HCT116 (cell line): ENCODE results near the gene CDKAL1. TPM values are rescaled to one million over a fixed set of nuclear protein-coding genes. Genes with fewer than 3 reads are reported as not detected.

Experiments used
- ATAC-seq: fragments of 200-7000 bp; cut with Tn5 transposase; 2 replicates; pipeline ENCODE4 v1.9.1; 2020; ENCODE audit warnings: mild to moderate bottlenecking, moderate library complexity
- BruUV-seq: library from RNA; stranded (reverse); fragments of 400-500 nt; replicated peaks from 2 replicates; lab custom pipeline; 2021; lab: Mats Ljungman, UMichigan
- CTCF ChIA-PET: fragments of 300-600 bp; sonication (Branson Sonifier 250); formaldehyde crosslinking; loops from one replicate; lab custom pipeline; 2021; ENCODE audit warnings: antibody characterized with exemption; lab: Charles Lee
- POLR2A ChIA-PET: fragments of 300-600, 350-600 bp; sonication (Branson Sonifier 250); formaldehyde crosslinking; loops from one replicate; lab custom pipeline; 2021; ENCODE audit warnings: antibody characterized with exemption; lab: Charles Lee
- RAD21 ChIA-PET, 2 experiments: fragments of 300-600 bp; sonication (Branson Sonifier 250); formaldehyde crosslinking; loops; one replicate each; lab custom pipeline; 2023; ENCODE audit warnings: low total read pairs in 2 of 2; ENCODE audit not compliant: uncharacterized antibody in 2 of 2, unreplicated experiment in 2 of 2, low non-redundant PET in 1 of 2; lab: Charles Lee
- DNase-seq: peaks from one replicate; pipeline ENCODE4 v3.0.0-alpha.2; 2010; ENCODE audit warnings: low read depth, low spot score
- H2AFZ ChIP-seq: fragments of 200-600 bp; shearing (Covaris generic), sonication (generic); 2 replicates; pipeline ENCODE4 v1.6.1; 2017; ENCODE audit warnings: low read depth, mixed run types, mixed read lengths, antibody characterized with exemption, low read length; ENCODE audit not compliant: poor library complexity, severe bottlenecking
- H3K27ac ChIP-seq: 2 replicates; pipeline ENCODE4 v1.5.1; 2012; ENCODE audit warnings: low read depth, low read length
- H3K27me3 ChIP-seq: fragments of 200-600 bp; sonication (generic); 2 replicates; pipeline ENCODE4 v1.6.1; 2016; ENCODE audit warnings: mixed run types, low read length, mixed read lengths; ENCODE audit not compliant: insufficient read depth
- H3K36me3 ChIP-seq, 2 experiments: fragments of 200-500 bp in 1 of 2; fragments of 200-600 bp in 1 of 2; sonication (Bioruptor generic) in 1 of 2; sonication (generic) in 1 of 2; 2 replicates each; pipeline versions ENCODE4 v1.5.1 to v1.6.1; 2014 to 2016; ENCODE audit warnings: low read length in 2 of 2, inconsistent platforms in 1 of 2, mixed read lengths in 1 of 2, mixed run types in 1 of 2; ENCODE audit not compliant: insufficient read depth in 2 of 2, control insufficient read depth in 1 of 2
- H3K4me1 ChIP-seq, 2 experiments: fragments of 200-600 bp in 1 of 2; sonication (generic) in 1 of 2; 2 replicates each; pipeline versions ENCODE4 v1.5.1 to v1.6.1; 2012 to 2017; ENCODE audit warnings: low read length in 2 of 2, inconsistent platforms in 1 of 2, mild to moderate bottlenecking in 1 of 2, mixed read lengths in 1 of 2, mixed run types in 1 of 2, moderate library complexity in 1 of 2; ENCODE audit not compliant: insufficient read depth in 2 of 2, control insufficient read depth in 1 of 2
- H3K4me2 ChIP-seq: fragments of 200-600 bp; sonication (generic); 2 replicates; pipeline ENCODE4 v1.6.1; 2017; ENCODE audit warnings: mixed run types, low read length, mixed read lengths
- H3K4me3 ChIP-seq, 2 experiments: fragments of 200-600 bp in 1 of 2; sonication (generic) in 1 of 2; replicated peaks in 1 of 2; 2 replicates each; pipeline ENCODE4 v1.5.1; 2011 to 2016; ENCODE audit warnings: low read length in 2 of 2, control low read depth in 1 of 2, low read depth in 1 of 2, mild to moderate bottlenecking in 1 of 2, mixed read lengths in 1 of 2, mixed run types in 1 of 2
- H3K79me2 ChIP-seq: fragments of 200-600 bp; sonication (generic); 2 replicates; pipeline ENCODE4 v1.6.1; 2017; ENCODE audit warnings: mild to moderate bottlenecking, mixed run types, low read length, moderate library complexity, mixed read lengths; ENCODE audit not compliant: insufficient read depth
- H3K9ac ChIP-seq: fragments of 200-600 bp; sonication (generic); 2 replicates; pipeline ENCODE4 v1.6.1; 2016; ENCODE audit warnings: low read length, mixed read lengths
- H3K9me2 ChIP-seq: fragments of 200-600 bp; sonication (generic), shearing (Covaris generic); 2 replicates; pipeline ENCODE4 v1.6.1; 2017; ENCODE audit warnings: mixed run types, mild to moderate bottlenecking, moderate library complexity; ENCODE audit not compliant: insufficient read depth
- H3K9me3 ChIP-seq, 2 experiments: fragments of 200-500 bp in 1 of 2; fragments of 200-600 bp in 1 of 2; sonication (Bioruptor generic) in 1 of 2; sonication (generic) in 1 of 2; 2 replicates each; pipeline ENCODE4 v1.6.1; 2014 to 2017; ENCODE audit warnings: low read length in 2 of 2, mixed read lengths in 2 of 2, inconsistent platforms in 1 of 2, low read depth in 1 of 2, mild to moderate bottlenecking in 1 of 2, mixed run types in 1 of 2, moderate library complexity in 1 of 2; ENCODE audit not compliant: control insufficient read depth in 1 of 2, insufficient read depth in 1 of 2
- H4K20me1 ChIP-seq: fragments of 200-600 bp; sonication (generic), shearing (Covaris generic); 2 replicates; pipeline ENCODE4 v1.6.1; 2017; ENCODE audit warnings: mixed run types, mild to moderate bottlenecking, moderate library complexity; ENCODE audit not compliant: insufficient read depth
- CBX3 ChIP-seq: IDR thresholded peaks from 2 replicates; pipeline ENCODE4 v1.6.1; 2012; ENCODE audit warnings: low read depth
- CEBPB ChIP-seq: IDR thresholded peaks from 2 replicates; pipeline ENCODE4 v1.6.1; 2012; ENCODE audit warnings: low read depth
- EGR1 ChIP-seq: IDR thresholded peaks from 2 replicates; pipeline ENCODE4 v1.6.1; 2012; ENCODE audit warnings: low read depth
- EZH2 ChIP-seq: fragments of 200-600 bp; sonication (generic); IDR thresholded peaks from 2 replicates; pipeline ENCODE4 v1.6.1; 2017; ENCODE audit warnings: antibody characterized with exemption, mixed run types
- EZH2phosphoT487 ChIP-seq: fragments of 200-600 bp; IDR thresholded peaks from 2 replicates; pipeline ENCODE4 v1.6.1; 2018; ENCODE audit warnings: antibody characterized with exemption, borderline replicate concordance
- FOSL1 ChIP-seq: IDR thresholded peaks from 2 replicates; pipeline ENCODE4 v1.6.1; 2012; ENCODE audit warnings: low read depth
- JUND ChIP-seq: IDR thresholded peaks from 2 replicates; pipeline ENCODE4 v1.6.1; 2012
- MAX ChIP-seq: IDR thresholded peaks from 2 replicates; pipeline ENCODE4 v1.6.1; 2012
- POLR2A ChIP-seq: IDR thresholded peaks from 2 replicates; pipeline ENCODE4 v1.7.0; 2011; ENCODE audit warnings: borderline replicate concordance; ENCODE audit not compliant: insufficient read depth, insufficient read length; ENCODE audit errors: extremely low read depth
- POLR2AphosphoS5 ChIP-seq: IDR thresholded peaks from 2 replicates; pipeline ENCODE4 v1.6.1; 2011; ENCODE audit warnings: mild to moderate bottlenecking, low read depth, low read length, moderate library complexity
- SP1 ChIP-seq: IDR thresholded peaks from 2 replicates; pipeline ENCODE4 v1.6.1; 2012; ENCODE audit warnings: low read depth
- SRF ChIP-seq: IDR thresholded peaks from 2 replicates; pipeline ENCODE4 v1.6.1; 2012; ENCODE audit warnings: low read depth
- TCF7L2 ChIP-seq: IDR thresholded peaks from 2 replicates; pipeline ENCODE4 v1.7.0; 2011; ENCODE audit warnings: borderline replicate concordance, inconsistent platforms; ENCODE audit not compliant: insufficient read depth, insufficient read length; ENCODE audit errors: extremely low read depth
- YY1 ChIP-seq: IDR thresholded peaks from 2 replicates; pipeline ENCODE4 v1.6.1; 2011; ENCODE audit warnings: low read length, low read depth, moderate library complexity, mild to moderate bottlenecking; ENCODE audit not compliant: insufficient replicate concordance; ENCODE audit errors: extremely low read depth
- ZBTB33 ChIP-seq: IDR thresholded peaks from 2 replicates; pipeline ENCODE4 v1.6.1; 2011; ENCODE audit warnings: mild to moderate bottlenecking, low read length, moderate library complexity; ENCODE audit not compliant: insufficient replicate concordance; ENCODE audit errors: extremely low read depth
- ZNF274 ChIP-seq: fragments of 200-500 bp; sonication (Bioruptor generic); IDR thresholded peaks from 2 replicates; pipeline ENCODE4 v1.6.1; 2014; ENCODE audit warnings: mild to moderate bottlenecking, low read depth, low read length, inconsistent platforms
- intact Hi-C: fragments of 100-400 bp; cut with micrococcal nuclease; formaldehyde crosslinking; loops from 2 replicates; pipeline ENCODE4 v1.10.0; 2022
- total RNA-seq: library from RNA; stranded (reverse); gene quantifications from one replicate; pipeline ENCODE4 v1.2.1, GENCODE V29; 2021; ENCODE audit not compliant: unreplicated experiment
- TF ChIP-seq, protein P1 (sequence below): IDR thresholded peaks from 2 replicates; pipeline ENCODE4 v1.6.1; 2012
- TF ChIP-seq, protein P2 (sequence below), 3 experiments: fragments of 200-600 bp in 1 of 3; sonication (generic) in 1 of 3; IDR thresholded peaks in 2 of 3; conservative IDR thresholded peaks in 1 of 3; 2 replicates each; pipeline ENCODE4 v1.5.1; 2012 to 2017; ENCODE audit warnings: low read depth in 2 of 3, low read length in 2 of 3, antibody characterized with exemption in 1 of 3, borderline replicate concordance in 1 of 3, control low read depth in 1 of 3, mild to moderate bottlenecking in 1 of 3, mixed read lengths in 1 of 3, mixed run types in 1 of 3, moderate library complexity in 1 of 3; ENCODE audit not compliant: insufficient read depth in 1 of 3

CDKAL1 gene
- total RNA-seq, 1 experiment from 2014 or later, result 14.9 TPM

DNA sequence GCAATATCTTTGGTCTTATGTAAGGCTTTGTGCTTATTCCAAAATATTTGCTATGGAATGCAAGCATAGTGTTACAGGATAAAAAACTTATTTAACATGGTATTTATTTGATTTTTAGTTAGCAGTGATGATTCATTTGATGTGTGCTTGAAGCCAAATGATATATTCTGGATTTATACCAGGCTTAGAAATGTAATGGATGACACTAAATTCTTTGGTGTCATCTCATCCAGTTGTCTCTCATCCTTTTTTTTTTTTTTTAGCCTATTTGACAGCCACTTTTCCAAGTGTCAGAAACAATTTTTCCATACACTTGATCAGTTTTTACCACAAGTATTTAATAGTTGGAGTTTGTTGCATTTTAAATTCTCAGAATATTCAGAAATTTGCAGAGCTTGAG, 515.3 kb downstream of the CDKAL1 start:
- Histone ChIP-seq H3K9ac (no peak overlapping the region), H3K9me2 (no peaks in the 10 kb centered on the region), H3K4me3 (no peak overlapping the region), H2AFZ (no peak overlapping the region), H3K9me3 (no peaks in the 10 kb centered on the region), H3K27me3 (no peaks in the 10 kb centered on the region), H3K79me2 (no peaks in the 10 kb centered on the region), H3K4me1 (peaks cover 4 to 9% of the 10 kb centered on the region in 2 experiments; a peak in 2 of 4 replicates), H3K36me3 (no peaks in the 10 kb centered on the region), H3K27ac (no peak overlapping the region), H4K20me1 (no peaks in the 10 kb centered on the region), H3K4me2 (no peak overlapping the region)
- POLR2A ChIA-PET, result no interaction called here
- RAD21 ChIA-PET, result no interaction called here
- CTCF ChIA-PET, result no interaction called here
- DNase-seq (no peak), ATAC-seq (no peak)
- intact Hi-C loops, result no loop called here
- no TSS peak for BruUV-seq
- TF ChIP-seq POLR2AphosphoS5 (no peak), EGR1 (no peak), JUND (no peak), CBX3 (no peak), YY1 (no peak), SRF (no peak), MAX (no peak), CEBPB (no peak), TCF7L2 (no peak), ZNF274 (no peak), ZBTB33 (no peak), EZH2phosphoT487 (no peak), EZH2 (no peak), SP1 (no peak), FOSL1 (no peak), POLR2A (no peak)
- TF ChIP-seq, protein P1, sequence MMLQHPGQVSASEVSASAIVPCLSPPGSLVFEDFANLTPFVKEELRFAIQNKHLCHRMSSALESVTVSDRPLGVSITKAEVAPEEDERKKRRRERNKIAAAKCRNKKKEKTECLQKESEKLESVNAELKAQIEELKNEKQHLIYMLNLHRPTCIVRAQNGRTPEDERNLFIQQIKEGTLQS, result no peak
- TF ChIP-seq, protein P2, sequence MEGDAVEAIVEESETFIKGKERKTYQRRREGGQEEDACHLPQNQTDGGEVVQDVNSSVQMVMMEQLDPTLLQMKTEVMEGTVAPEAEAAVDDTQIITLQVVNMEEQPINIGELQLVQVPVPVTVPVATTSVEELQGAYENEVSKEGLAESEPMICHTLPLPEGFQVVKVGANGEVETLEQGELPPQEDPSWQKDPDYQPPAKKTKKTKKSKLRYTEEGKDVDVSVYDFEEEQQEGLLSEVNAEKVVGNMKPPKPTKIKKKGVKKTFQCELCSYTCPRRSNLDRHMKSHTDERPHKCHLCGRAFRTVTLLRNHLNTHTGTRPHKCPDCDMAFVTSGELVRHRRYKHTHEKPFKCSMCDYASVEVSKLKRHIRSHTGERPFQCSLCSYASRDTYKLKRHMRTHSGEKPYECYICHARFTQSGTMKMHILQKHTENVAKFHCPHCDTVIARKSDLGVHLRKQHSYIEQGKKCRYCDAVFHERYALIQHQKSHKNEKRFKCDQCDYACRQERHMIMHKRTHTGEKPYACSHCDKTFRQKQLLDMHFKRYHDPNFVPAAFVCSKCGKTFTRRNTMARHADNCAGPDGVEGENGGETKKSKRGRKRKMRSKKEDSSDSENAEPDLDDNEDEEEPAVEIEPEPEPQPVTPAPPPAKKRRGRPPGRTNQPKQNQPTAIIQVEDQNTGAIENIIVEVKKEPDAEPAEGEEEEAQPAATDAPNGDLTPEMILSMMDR (IDR thresholded peaks at IDR 0.05 in 2 of 3, conservative IDR thresholded peaks at IDR 0.05 in 1 of 3; ENCODE audit: borderline replicate concordance in 1 of 3, insufficient read depth in 1 of 3, low read depth in 2 of 3, low read length in 2 of 3), result no peak
